Measurements from ENCODE around the gene HAUS5.

HAUS5 gene, protein sequence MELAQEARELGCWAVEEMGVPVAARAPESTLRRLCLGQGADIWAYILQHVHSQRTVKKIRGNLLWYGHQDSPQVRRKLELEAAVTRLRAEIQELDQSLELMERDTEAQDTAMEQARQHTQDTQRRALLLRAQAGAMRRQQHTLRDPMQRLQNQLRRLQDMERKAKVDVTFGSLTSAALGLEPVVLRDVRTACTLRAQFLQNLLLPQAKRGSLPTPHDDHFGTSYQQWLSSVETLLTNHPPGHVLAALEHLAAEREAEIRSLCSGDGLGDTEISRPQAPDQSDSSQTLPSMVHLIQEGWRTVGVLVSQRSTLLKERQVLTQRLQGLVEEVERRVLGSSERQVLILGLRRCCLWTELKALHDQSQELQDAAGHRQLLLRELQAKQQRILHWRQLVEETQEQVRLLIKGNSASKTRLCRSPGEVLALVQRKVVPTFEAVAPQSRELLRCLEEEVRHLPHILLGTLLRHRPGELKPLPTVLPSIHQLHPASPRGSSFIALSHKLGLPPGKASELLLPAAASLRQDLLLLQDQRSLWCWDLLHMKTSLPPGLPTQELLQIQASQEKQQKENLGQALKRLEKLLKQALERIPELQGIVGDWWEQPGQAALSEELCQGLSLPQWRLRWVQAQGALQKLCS

DNA sequence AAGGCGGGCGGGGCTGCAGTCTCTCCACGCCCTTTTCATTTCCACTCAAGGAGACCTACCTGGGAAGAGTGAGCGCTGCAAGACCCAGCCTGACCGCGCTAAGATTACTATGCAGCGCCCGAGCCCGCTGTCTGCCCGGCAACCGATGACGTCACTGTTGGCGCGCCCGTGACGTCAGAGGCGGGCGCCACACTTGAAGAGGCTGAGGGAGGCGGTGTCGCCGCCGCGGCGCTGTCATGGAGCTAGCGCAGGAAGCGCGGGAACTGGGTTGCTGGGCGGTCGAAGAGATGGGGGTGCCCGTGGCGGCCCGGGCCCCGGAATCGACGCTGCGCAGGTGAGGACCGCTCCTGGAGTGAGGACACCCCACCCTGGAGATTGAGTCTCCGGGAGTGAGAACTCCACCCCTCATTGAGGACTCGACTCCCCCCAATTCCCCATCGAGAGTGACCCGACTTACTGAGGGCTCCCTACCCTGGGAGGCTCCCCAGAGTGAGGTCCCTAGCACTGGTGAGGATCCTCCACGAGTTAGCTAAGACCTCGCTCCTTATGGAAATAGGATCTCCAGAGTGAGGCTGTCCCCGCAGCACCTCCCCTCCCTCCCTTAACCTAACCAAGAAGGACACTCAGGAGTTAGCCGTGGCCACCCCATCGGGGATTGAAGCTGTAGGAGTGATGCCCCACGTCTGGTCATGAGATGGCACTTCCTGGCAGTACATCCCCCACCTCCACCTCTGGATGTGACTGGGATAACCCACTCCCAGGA, at the start of gene HAUS5:
Gene HAUS5, plus strand, starts transcription at position 177 of the 763 bp plus-strand sequence. Its CDS starts 60 bp downstream, at position 237.
- H3K36me3 ChIP-seq (ENCODE audit: control insufficient read depth, insufficient read depth, low read length, severe bottlenecking): no peaks in the 10 kb centered on the region
- peaks cover 10% of the 10 kb centered on the region for H3K4me1 ChIP-seq (ENCODE audit: control insufficient read depth, insufficient read depth, low read length)
- peaks cover 9% of the 10 kb centered on the region for H3K9me3 ChIP-seq (ENCODE audit: control insufficient read depth, low read length)
- H3K27me3 ChIP-seq (replicated peaks; ENCODE audit: control insufficient read depth, insufficient read depth, low read length): no peaks in the 10 kb centered on the region
- peak; percentile 95 for DNase-seq (ENCODE audit: low read depth)
- H3K9ac ChIP-seq (ENCODE audit: low read length): peak within 1 kb of the TSS; percentile 89
- peak within 1 kb of the TSS; percentile 95 for H3K4me3 ChIP-seq (ENCODE audit: low read length)

DNA sequence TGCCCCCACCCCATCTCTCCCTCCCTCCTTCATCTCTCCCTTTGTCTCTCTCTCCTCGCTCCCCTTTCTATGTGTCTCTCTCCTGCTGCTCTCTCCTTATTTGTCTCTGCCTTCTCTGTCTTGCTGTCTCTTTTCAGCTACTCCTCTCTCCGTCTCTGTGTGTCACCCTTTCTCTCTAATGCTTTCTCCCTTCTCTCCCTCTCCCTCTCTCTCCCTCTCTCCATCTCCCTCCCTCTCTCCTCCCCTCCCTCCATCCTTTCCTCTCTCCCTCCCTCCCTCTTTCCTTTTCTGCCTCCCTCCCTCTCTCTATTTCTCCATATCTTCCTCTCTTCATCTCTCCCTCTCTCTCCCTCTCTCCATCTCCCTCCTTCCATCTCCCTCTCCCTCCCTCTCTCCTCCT, 49.8 kb upstream of the HAUS5 start:
- DNase-seq (ENCODE audit: low read depth): no peak
- no peaks in the 10 kb centered on the region for H3K9me3 ChIP-seq (ENCODE audit: control insufficient read depth, low read length)
- no peaks in the 10 kb centered on the region for H3K4me1 ChIP-seq (ENCODE audit: control insufficient read depth, insufficient read depth, low read length)
- H3K27me3 ChIP-seq (replicated peaks; ENCODE audit: control insufficient read depth, insufficient read depth, low read length): peaks cover 57% of the 10 kb centered on the region
- no peak overlapping the region for H3K9ac ChIP-seq (ENCODE audit: low read length)
- no peaks in the 10 kb centered on the region for H3K36me3 ChIP-seq (ENCODE audit: control insufficient read depth, insufficient read depth, low read length, severe bottlenecking)
- H3K4me3 ChIP-seq (ENCODE audit: low read length): no peak overlapping the region

DNA sequence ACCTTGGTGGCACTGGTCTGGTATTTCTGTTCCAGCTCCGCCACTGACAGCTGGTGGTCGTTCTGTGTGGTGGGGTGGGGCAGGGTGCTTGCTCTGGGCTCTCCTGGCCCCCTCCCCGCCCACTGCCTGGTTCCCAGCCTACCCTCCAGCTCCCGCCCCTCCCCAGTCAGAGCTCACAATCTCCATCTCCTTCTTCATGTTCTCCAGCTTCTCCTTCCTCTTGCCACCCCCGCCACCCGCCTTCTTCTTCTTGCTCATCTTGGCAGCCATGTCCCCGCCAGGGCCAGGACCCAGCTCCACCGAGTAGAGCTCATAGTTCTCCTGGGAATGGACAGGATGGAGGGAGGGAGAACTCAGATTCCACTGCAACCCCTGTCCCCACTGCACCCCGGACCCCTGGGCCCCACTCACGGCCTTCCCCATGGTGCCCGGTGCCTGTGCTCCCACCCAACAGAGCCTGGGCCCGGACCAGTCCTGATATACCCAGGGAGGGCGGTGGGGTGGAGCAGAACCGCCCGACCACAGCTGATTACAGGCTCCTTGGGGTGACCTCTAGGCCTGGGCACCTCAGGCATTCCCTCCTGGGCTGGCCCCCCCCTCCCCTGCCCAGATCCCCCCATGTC, 49.2 kb upstream of the HAUS5 start, which contains the start of gene ATP4A:
Gene ATP4A, minus strand, starts transcription at position 452 of the 623 bp plus-strand sequence. Its CDS starts 29 bp downstream, at position 423.
- Histone ChIP-seq H3K4me3 (ENCODE audit: low read length) (no peak within 1 kb of the TSS), H3K9ac (ENCODE audit: low read length) (no peak within 1 kb of the TSS), H3K36me3 (ENCODE audit: control insufficient read depth, insufficient read depth, low read length, severe bottlenecking) (no peaks in the 10 kb centered on the region), H3K9me3 (ENCODE audit: control insufficient read depth, low read length) (no peaks in the 10 kb centered on the region), H3K27me3 (replicated peaks; ENCODE audit: control insufficient read depth, insufficient read depth, low read length) (peaks cover 56% of the 10 kb centered on the region), H3K4me1 (ENCODE audit: control insufficient read depth, insufficient read depth, low read length) (no peaks in the 10 kb centered on the region)
- no peak for DNase-seq (ENCODE audit: low read depth)

DNA sequence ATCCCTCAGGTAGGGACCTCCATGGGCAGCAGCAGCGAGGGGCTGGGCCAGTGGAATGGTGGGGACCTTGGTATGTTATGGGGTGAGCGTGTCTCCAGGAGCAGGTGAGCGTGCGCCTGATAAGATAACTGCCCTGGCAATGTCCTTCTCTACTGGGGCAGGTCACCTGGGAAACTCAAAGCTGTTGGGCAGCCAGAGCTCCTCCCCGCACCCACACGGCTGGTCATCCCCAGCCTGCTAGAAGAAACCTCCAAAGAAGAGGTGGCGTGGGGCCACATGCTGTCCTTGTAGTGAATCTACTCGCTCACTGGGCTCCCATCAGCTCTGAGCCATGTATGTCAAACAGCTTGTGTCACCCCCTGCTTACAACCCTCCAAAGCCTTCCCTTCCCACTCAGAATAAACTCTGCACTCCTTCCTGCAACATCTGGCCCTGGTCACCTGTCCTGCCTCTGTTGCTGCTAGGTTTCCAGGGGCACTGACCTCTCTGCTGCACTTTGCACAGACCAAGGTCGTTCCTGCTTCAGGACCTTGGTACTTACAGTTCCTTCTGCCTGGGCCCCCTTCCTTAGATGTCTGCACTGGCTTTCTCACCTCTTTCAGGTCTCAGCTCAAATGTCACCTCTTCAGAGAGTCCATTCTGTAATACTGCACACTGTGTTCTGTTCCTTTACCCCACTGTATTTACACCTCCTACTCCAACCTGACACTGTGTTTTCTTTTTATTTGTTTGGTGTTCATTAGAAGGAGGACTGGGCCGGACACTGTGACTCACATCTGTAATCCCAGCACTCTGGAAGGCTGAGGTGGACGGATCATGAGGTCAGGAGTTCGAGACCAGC, 47.3 kb upstream of the HAUS5 start:
- H3K27me3 ChIP-seq (replicated peaks; ENCODE audit: control insufficient read depth, insufficient read depth, low read length): peaks cover 39% of the 10 kb centered on the region
- H3K9ac ChIP-seq (ENCODE audit: low read length): no peak overlapping the region
- H3K4me1 ChIP-seq (ENCODE audit: control insufficient read depth, insufficient read depth, low read length): no peaks in the 10 kb centered on the region
- no peak for DNase-seq (ENCODE audit: low read depth)
- no peaks in the 10 kb centered on the region for H3K36me3 ChIP-seq (ENCODE audit: control insufficient read depth, insufficient read depth, low read length, severe bottlenecking)
- H3K4me3 ChIP-seq (ENCODE audit: low read length): no peak overlapping the region
- H3K9me3 ChIP-seq (ENCODE audit: control insufficient read depth, low read length): no peaks in the 10 kb centered on the region

DNA sequence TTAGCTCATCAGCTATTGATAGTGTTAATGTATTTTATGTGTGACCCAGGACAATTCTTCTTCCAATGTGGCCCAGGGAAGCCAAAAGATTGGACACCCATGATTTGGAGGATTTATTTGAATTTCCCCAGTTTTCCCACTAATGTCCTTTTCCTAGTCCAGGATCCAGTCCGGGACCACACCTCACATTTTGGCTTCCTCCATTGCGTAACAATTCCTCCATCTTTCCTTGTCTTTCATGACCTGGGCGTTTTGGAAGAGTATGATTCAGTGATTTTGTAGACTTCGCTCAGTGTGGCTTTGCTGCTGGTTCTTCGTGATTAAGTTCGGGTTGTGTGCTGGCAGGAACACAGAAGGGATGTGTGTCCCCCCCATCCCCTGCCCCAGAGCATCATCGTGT, 45.8 kb upstream of the HAUS5 start:
- no peak for DNase-seq (ENCODE audit: low read depth)
- no peaks in the 10 kb centered on the region for H3K36me3 ChIP-seq (ENCODE audit: control insufficient read depth, insufficient read depth, low read length, severe bottlenecking)
- no peak overlapping the region for H3K4me3 ChIP-seq (ENCODE audit: low read length)
- no peaks in the 10 kb centered on the region for H3K4me1 ChIP-seq (ENCODE audit: control insufficient read depth, insufficient read depth, low read length)
- peaks cover 40% of the 10 kb centered on the region for H3K27me3 ChIP-seq (replicated peaks; ENCODE audit: control insufficient read depth, insufficient read depth, low read length)
- no peaks in the 10 kb centered on the region for H3K9me3 ChIP-seq (ENCODE audit: control insufficient read depth, low read length)
- no peak overlapping the region for H3K9ac ChIP-seq (ENCODE audit: low read length)

DNA sequence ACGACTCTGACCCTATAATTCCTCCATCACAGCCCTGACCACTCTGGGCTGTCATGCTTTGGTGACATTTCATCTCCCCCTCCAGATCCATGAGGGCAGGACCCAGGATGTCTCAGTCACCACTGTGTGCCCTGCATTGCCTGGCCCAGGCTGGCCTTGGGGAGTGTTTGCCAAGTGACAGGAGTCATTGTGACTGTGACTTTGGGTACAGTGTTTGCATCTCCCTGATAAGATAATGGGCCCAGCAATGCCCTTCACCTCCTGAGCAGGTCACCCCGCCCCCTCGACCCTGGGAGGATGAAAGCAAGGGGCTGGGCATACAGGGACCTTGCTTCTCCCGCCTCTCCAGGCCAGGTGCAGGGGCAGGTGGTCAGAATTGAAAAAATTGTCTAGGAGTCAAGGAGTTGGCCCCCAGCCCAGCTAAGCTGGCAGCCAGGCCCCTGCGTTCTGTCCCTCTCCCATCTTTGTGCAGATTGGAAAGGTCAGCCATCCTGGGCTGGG, 43.2 kb upstream of the HAUS5 start:
- Histone ChIP-seq H3K27me3 (replicated peaks; ENCODE audit: control insufficient read depth, insufficient read depth, low read length) (peaks cover 33% of the 10 kb centered on the region), H3K36me3 (ENCODE audit: control insufficient read depth, insufficient read depth, low read length, severe bottlenecking) (no peaks in the 10 kb centered on the region)
- no peak for DNase-seq (ENCODE audit: low read depth)

DNA sequence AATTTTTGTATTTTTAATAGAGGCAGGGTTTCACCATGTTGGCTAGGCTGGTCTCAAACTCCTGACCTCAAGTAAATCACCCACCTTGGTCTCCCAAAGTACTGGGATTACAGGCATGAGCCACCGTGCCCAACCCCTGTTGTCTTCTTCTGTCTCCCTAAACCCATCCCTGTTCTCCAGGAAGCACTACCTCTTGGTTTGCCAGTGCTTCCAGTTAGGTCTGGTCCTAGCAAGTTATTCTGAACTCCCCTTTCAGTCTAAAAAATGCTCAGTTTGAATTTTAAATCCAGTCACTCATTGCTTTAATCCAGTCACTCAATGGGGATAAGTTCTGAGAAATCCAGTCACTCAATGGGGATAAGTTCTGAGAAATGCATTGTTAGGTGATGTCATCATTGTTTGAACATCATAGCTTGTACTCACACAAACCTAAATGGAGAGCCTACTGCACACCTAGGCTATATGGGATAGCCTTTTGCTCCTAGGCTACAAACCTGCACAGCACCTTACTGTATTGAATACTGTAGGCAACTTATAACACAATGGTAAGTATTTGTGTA, 41.0 kb upstream of the HAUS5 start:
- H3K9ac ChIP-seq (ENCODE audit: low read length): no peak overlapping the region
- no peaks in the 10 kb centered on the region for H3K4me1 ChIP-seq (ENCODE audit: control insufficient read depth, insufficient read depth, low read length)
- H3K4me3 ChIP-seq (ENCODE audit: low read length): no peak overlapping the region
- DNase-seq (ENCODE audit: low read depth): no peak
- no peaks in the 10 kb centered on the region for H3K36me3 ChIP-seq (ENCODE audit: control insufficient read depth, insufficient read depth, low read length, severe bottlenecking)
- H3K9me3 ChIP-seq (ENCODE audit: control insufficient read depth, low read length): peaks cover 15% of the 10 kb centered on the region
- peaks cover 22% of the 10 kb centered on the region for H3K27me3 ChIP-seq (replicated peaks; ENCODE audit: control insufficient read depth, insufficient read depth, low read length)

More for the DNA sequence above, 43.2 kb upstream of the HAUS5 start:
- no peak overlapping the region for H3K9ac ChIP-seq (ENCODE audit: low read length)
- no peak overlapping the region for H3K4me3 ChIP-seq (ENCODE audit: low read length)
- no peaks in the 10 kb centered on the region for H3K9me3 ChIP-seq (ENCODE audit: control insufficient read depth, low read length)
- no peaks in the 10 kb centered on the region for H3K4me1 ChIP-seq (ENCODE audit: control insufficient read depth, insufficient read depth, low read length)

DNA sequence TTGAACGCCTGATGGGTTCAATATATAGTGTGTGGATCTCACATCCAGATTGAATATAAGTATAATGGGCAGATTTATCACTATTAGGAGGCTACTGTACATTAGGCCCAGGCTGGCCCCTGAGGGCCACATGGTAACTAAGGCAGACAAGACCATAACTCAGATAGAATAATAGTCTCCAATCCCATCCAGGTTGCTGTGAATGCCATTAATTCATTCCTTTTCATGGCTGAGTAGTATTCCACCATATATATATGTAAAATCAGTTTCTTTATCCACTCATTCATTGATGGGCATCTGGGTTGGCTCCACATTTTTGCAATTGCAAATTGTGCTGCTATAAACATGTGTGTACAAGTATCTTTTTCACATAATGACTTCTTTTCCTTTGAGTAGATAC, 34.6 kb upstream of the HAUS5 start:
- Histone ChIP-seq H3K4me1 (ENCODE audit: control insufficient read depth, insufficient read depth, low read length) (no peaks in the 10 kb centered on the region), H3K9ac (ENCODE audit: low read length) (no peak overlapping the region), H3K36me3 (ENCODE audit: control insufficient read depth, insufficient read depth, low read length, severe bottlenecking) (no peaks in the 10 kb centered on the region), H3K9me3 (ENCODE audit: control insufficient read depth, low read length) (peaks cover 30% of the 10 kb centered on the region), H3K27me3 (replicated peaks; ENCODE audit: control insufficient read depth, insufficient read depth, low read length) (peaks cover 8% of the 10 kb centered on the region), H3K4me3 (ENCODE audit: low read length) (no peak overlapping the region)
- no peak for DNase-seq (ENCODE audit: low read depth)

DNA sequence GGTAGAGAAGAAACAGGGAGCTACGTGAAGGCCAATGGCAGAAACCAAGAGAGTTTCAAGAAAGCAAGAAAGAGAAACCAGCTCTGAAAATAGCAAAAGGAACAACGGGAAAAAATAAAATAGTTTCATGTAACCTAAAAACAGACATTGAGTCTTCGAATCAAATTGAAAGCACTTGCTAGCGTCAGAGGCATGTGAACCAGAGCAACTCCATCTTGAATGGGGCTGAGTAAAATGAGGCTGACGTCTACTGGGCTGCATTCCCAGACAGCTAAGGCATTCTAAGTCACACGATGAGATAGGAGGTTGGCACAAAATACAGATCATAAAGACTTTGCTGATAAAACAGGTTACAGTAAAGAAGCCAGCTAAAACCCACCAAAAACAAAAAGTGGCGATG, 33.8 kb upstream of the HAUS5 start:
- no peak for DNase-seq (ENCODE audit: low read depth)
- peaks cover 30% of the 10 kb centered on the region for H3K9me3 ChIP-seq (ENCODE audit: control insufficient read depth, low read length)

DNA sequence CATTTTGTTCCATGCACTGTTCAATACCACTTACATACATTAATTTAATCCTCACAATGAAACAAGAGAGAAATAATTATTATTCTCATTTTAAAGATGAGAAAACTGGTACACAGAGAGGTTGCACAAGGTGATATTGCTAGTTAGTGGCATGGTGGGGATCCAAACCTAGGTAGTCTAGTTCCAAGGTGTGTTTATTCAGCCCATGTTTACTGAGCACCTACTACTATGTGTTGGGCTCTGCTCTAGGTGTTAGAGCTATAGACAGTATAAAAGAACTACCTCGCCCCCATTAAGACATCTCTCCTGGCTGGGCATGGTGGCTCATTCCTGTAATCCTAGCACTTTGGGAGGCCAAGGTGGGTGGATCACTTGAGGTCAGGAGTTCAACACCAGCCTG, 29.8 kb upstream of the HAUS5 start:
- Histone ChIP-seq H3K9me3 (ENCODE audit: control insufficient read depth, low read length) (peaks cover 6% of the 10 kb centered on the region), H3K9ac (ENCODE audit: low read length) (no peak overlapping the region), H3K36me3 (ENCODE audit: control insufficient read depth, insufficient read depth, low read length, severe bottlenecking) (no peaks in the 10 kb centered on the region), H3K27me3 (replicated peaks; ENCODE audit: control insufficient read depth, insufficient read depth, low read length) (peaks cover 24% of the 10 kb centered on the region), H3K4me3 (ENCODE audit: low read length) (no peak overlapping the region), H3K4me1 (ENCODE audit: control insufficient read depth, insufficient read depth, low read length) (peaks cover 11% of the 10 kb centered on the region)
- no peak for DNase-seq (ENCODE audit: low read depth)

More for the DNA sequence above, 33.8 kb upstream of the HAUS5 start:
- Histone ChIP-seq H3K9ac (ENCODE audit: low read length) (no peak overlapping the region), H3K27me3 (replicated peaks; ENCODE audit: control insufficient read depth, insufficient read depth, low read length) (peaks cover 9% of the 10 kb centered on the region), H3K4me3 (ENCODE audit: low read length) (no peak overlapping the region), H3K36me3 (ENCODE audit: control insufficient read depth, insufficient read depth, low read length, severe bottlenecking) (no peaks in the 10 kb centered on the region), H3K4me1 (ENCODE audit: control insufficient read depth, insufficient read depth, low read length) (no peaks in the 10 kb centered on the region)
